GM23338 (cell line): ENCODE measurements around the gene CDH23. TPM values are rescaled to one million over a fixed set of nuclear protein-coding genes. Genes with fewer than 3 reads are reported as not detected.

Experiments used
- ATAC-seq: fragments of 200-7000 bp; cut with Tn5 transposase; 3 replicates; pipeline ENCODE4 v1.9.1; 2020
- DNase-seq: peaks from one replicate; pipeline ENCODE4 v3.0.0-alpha.2; 2015; ENCODE audit warnings: low spot score
- H2AFZ ChIP-seq: fragments of 200-600 bp; sonication (generic); 2 replicates; pipeline ENCODE4 v1.8.0; 2016; ENCODE audit warnings: antibody characterized with exemption, mild to moderate bottlenecking, moderate library complexity
- H3F3A ChIP-seq: fragments of 200-600 bp; sonication (generic); replicated peaks from 2 replicates; pipeline ENCODE4 v1.8.0; 2017; ENCODE audit warnings: antibody characterized with exemption, mixed run types, low read depth
- H3K27ac ChIP-seq: fragments of 200-600 bp; sonication (generic); 2 replicates; pipeline ENCODE4 v1.6.1; 2016; ENCODE audit warnings: low read depth
- H3K27me3 ChIP-seq: fragments of 200-600 bp; sonication (generic); 2 replicates; pipeline ENCODE4 v1.8.0; 2016; ENCODE audit warnings: mild to moderate bottlenecking, mixed run types, moderate library complexity; ENCODE audit not compliant: insufficient read depth
- H3K36me3 ChIP-seq: fragments of 200-600 bp; sonication (generic); 2 replicates; pipeline ENCODE4 v1.8.0; 2016; ENCODE audit warnings: mild to moderate bottlenecking; ENCODE audit not compliant: insufficient read depth
- H3K4me1 ChIP-seq: fragments of 200-600 bp; sonication (generic); 2 replicates; pipeline ENCODE4 v1.8.0; 2016; ENCODE audit warnings: mild to moderate bottlenecking, moderate library complexity; ENCODE audit not compliant: insufficient read depth
- H3K4me2 ChIP-seq: fragments of 200-600 bp; sonication (generic); 2 replicates; pipeline ENCODE4 v1.7.1; 2017; ENCODE audit warnings: mixed run types
- H3K4me3 ChIP-seq: fragments of 200-600 bp; sonication (generic); 2 replicates; pipeline ENCODE4 v1.6.1; 2016; ENCODE audit warnings: mixed run types
- H3K79me2 ChIP-seq: fragments of 200-600 bp; sonication (generic); replicated peaks from 2 replicates; pipeline ENCODE4 v1.8.0; 2017; ENCODE audit warnings: mild to moderate bottlenecking; ENCODE audit not compliant: insufficient read depth
- H3K9me2 ChIP-seq: fragments of 200-600 bp; sonication (generic); 2 replicates; pipeline ENCODE4 v1.8.0; 2017; ENCODE audit not compliant: insufficient read depth
- H4K20me1 ChIP-seq: fragments of 200-600 bp; sonication (generic); replicated peaks from 2 replicates; pipeline ENCODE4 v1.8.0; 2017; ENCODE audit warnings: mild to moderate bottlenecking; ENCODE audit not compliant: insufficient read depth
- H3K27ac Mint-ChIP-seq: 2 replicates; pipeline ENCODE4 v1.8.0; 2020; ENCODE audit warnings: inconsistent platforms, mild to moderate bottlenecking, moderate library complexity, mixed read lengths
- H3K27me3 Mint-ChIP-seq: 3 replicates; pipeline ENCODE4 v1.8.0; 2022; ENCODE audit warnings: low read depth, mild to moderate bottlenecking, moderate library complexity, mixed read lengths, inconsistent platforms; ENCODE audit not compliant: insufficient read depth, poor library complexity
- H3K36me3 Mint-ChIP-seq: 3 replicates; pipeline ENCODE4 v1.8.0; 2021; ENCODE audit warnings: low read depth, mild to moderate bottlenecking, inconsistent platforms, moderate library complexity, mixed read lengths
- H3K4me1 Mint-ChIP-seq: 3 replicates; pipeline ENCODE4 v1.8.0; 2020; ENCODE audit warnings: mild to moderate bottlenecking, inconsistent platforms, mixed read lengths
- H3K4me3 Mint-ChIP-seq: 3 replicates; pipeline ENCODE4 v1.8.0; 2021; ENCODE audit warnings: moderate library complexity, mild to moderate bottlenecking, inconsistent platforms, mixed read lengths
- H3K9me3 Mint-ChIP-seq: 3 replicates; pipeline ENCODE4 v1.8.0; 2020; ENCODE audit warnings: moderate library complexity, mild to moderate bottlenecking, inconsistent platforms, mixed read lengths
- CREB1 ChIP-seq: fragments of 250-450 bp; sonication (Bioruptor Pico); IDR thresholded peaks from 2 replicates; pipeline ENCODE4 v1.5.0; 2020; ENCODE audit warnings: low read depth, mild to moderate bottlenecking, moderate library complexity
- EZH2 ChIP-seq: fragments of 200-600 bp; sonication (generic); IDR thresholded peaks from one replicate; pipeline ENCODE4 v1.8.0; 2017; ENCODE audit warnings: antibody characterized with exemption, mild to moderate bottlenecking, low read depth; ENCODE audit not compliant: unreplicated experiment
- EZH2phosphoT487 ChIP-seq: fragments of 200-600 bp; sonication (generic); IDR thresholded peaks from one replicate; pipeline ENCODE4 v1.8.1; 2018; ENCODE audit warnings: antibody characterized with exemption; ENCODE audit not compliant: unreplicated experiment
- JUNB ChIP-seq: IDR thresholded peaks from one replicate; pipeline ENCODE4 v1.6.1; 2016; ENCODE audit warnings: antibody characterized with exemption; ENCODE audit not compliant: unreplicated experiment
- NANOG ChIP-seq: IDR thresholded peaks from 2 replicates; pipeline ENCODE4 v1.6.1; 2016; ENCODE audit warnings: antibody characterized with exemption, borderline replicate concordance
- POLR2AphosphoS5 ChIP-seq: IDR thresholded peaks from 2 replicates; pipeline ENCODE4 v1.6.1; 2016; ENCODE audit warnings: antibody characterized with exemption, low read depth
- ZNF114 ChIP-seq: fragments of 250-450 bp; sonication (Bioruptor Pico); IDR thresholded peaks from 2 replicates; pipeline ENCODE4 v1.5.0; 2020; ENCODE audit warnings: mild to moderate bottlenecking, moderate library complexity
- ZNF331 ChIP-seq: fragments of 250-450 bp; sonication (Bioruptor Pico); IDR thresholded peaks from 2 replicates; pipeline ENCODE4 v1.5.0; 2020; ENCODE audit warnings: low read depth, mild to moderate bottlenecking, moderate library complexity
- polyA plus RNA-seq: library from polyadenylated mRNA; unstranded; fragments of >200 nt; fragmentation: Nextera tagmentation; extraction: Ambion mirVana; gene quantifications from 2 replicates; pipeline ENCODE4 v1.2.1, GENCODE V29; 2016
- total RNA-seq: library from RNA; depleted of rRNA; stranded (reverse); fragments of >200 nt; shearing (Covaris generic); gene quantifications from 2 replicates; pipeline ENCODE4 v1.2.3, GENCODE V29; 2014
- TF ChIP-seq, protein P1 (sequence below): fragments of 250-450 bp; sonication (Bioruptor Pico); IDR thresholded peaks from 2 replicates; pipeline ENCODE4 v1.5.0; 2020; ENCODE audit warnings: mild to moderate bottlenecking, moderate library complexity
- TF ChIP-seq, protein P2 (sequence below), 2 experiments: fragments of 200-600 bp in 1 of 2; sonication (generic) in 1 of 2; conservative IDR thresholded peaks; 2 replicates each; pipeline versions ENCODE4 v1.5.1 to v1.6.1; 2016 to 2017; ENCODE audit warnings: antibody characterized with exemption in 2 of 2, low read depth in 2 of 2, mild to moderate bottlenecking in 2 of 2, moderate library complexity in 1 of 2

Gene CDH23
- total and polyA plus RNA-seq, 2 experiments from 2014 or later: 0.95 to 4.3 TPM

DNA sequence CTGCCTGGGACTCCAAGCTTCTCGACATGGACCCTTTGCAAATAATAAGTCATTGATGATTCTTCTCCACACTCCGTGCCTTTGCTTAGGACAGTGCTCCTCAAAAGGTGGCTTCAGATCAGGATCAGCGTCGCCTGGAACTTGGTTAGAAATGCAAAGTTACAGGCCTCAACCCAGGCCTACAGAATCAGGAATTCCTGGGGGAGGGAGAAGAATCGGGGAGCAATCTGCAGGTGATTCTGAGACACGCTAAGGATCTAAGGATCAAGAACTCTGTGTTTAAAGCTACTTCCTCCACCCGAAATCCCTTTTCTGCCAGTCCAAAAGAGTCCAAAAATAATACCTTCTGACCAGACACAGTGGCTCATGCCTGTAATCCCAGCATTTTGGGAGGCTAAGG lies 244.7 kb downstream of the CDH23 start (continued):
- TF ChIP-seq, protein P1, sequence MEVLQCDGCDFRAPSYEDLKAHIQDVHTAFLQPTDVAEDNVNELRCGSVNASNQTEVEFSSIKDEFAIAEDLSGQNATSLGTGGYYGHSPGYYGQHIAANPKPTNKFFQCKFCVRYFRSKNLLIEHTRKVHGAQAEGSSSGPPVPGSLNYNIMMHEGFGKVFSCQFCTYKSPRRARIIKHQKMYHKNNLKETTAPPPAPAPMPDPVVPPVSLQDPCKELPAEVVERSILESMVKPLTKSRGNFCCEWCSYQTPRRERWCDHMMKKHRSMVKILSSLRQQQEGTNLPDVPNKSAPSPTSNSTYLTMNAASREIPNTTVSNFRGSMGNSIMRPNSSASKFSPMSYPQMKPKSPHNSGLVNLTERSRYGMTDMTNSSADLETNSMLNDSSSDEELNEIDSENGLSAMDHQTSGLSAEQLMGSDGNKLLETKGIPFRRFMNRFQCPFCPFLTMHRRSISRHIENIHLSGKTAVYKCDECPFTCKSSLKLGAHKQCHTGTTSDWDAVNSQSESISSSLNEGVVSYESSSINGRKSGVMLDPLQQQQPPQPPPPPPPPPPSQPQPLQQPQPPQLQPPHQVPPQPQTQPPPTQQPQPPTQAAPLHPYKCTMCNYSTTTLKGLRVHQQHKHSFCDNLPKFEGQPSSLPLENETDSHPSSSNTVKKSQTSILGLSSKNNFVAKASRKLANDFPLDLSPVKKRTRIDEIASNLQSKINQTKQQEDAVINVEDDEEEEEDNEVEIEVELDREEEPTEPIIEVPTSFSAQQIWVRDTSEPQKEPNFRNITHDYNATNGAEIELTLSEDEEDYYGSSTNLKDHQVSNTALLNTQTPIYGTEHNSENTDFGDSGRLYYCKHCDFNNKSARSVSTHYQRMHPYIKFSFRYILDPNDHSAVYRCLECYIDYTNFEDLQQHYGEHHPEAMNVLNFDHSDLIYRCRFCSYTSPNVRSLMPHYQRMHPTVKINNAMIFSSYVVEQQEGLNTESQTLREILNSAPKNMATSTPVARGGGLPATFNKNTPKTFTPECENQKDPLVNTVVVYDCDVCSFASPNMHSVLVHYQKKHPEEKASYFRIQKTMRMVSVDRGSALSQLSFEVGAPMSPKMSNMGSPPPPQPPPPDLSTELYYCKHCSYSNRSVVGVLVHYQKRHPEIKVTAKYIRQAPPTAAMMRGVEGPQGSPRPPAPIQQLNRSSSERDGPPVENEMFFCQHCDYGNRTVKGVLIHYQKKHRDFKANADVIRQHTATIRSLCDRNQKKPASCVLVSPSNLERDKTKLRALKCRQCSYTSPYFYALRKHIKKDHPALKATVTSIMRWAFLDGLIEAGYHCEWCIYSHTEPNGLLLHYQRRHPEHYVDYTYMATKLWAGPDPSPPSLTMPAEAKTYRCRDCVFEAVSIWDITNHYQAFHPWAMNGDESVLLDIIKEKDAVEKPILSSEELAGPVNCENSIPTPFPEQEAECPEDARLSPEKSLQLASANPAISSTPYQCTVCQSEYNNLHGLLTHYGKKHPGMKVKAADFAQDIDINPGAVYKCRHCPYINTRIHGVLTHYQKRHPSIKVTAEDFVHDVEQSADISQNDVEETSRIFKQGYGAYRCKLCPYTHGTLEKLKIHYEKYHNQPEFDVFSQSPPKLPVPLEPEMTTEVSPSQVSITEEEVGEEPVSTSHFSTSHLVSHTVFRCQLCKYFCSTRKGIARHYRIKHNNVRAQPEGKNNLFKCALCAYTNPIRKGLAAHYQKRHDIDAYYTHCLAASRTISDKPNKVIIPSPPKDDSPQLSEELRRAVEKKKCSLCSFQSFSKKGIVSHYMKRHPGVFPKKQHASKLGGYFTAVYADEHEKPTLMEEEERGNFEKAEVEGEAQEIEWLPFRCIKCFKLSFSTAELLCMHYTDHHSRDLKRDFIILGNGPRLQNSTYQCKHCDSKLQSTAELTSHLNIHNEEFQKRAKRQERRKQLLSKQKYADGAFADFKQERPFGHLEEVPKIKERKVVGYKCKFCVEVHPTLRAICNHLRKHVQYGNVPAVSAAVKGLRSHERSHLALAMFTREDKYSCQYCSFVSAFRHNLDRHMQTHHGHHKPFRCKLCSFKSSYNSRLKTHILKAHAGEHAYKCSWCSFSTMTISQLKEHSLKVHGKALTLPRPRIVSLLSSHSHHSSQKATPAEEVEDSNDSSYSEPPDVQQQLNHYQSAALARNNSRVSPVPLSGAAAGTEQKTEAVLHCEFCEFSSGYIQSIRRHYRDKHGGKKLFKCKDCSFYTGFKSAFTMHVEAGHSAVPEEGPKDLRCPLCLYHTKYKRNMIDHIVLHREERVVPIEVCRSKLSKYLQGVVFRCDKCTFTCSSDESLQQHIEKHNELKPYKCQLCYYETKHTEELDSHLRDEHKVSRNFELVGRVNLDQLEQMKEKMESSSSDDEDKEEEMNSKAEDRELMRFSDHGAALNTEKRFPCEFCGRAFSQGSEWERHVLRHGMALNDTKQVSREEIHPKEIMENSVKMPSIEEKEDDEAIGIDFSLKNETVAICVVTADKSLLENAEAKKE: no peak
- TF ChIP-seq EZH2phosphoT487 (no peak), CREB1 (no peak), NANOG (no peak), ZNF114 (CRISPR knock-in tag) (no peak), EZH2 (no peak), JUNB (no peak)
- TF ChIP-seq, protein P2, sequence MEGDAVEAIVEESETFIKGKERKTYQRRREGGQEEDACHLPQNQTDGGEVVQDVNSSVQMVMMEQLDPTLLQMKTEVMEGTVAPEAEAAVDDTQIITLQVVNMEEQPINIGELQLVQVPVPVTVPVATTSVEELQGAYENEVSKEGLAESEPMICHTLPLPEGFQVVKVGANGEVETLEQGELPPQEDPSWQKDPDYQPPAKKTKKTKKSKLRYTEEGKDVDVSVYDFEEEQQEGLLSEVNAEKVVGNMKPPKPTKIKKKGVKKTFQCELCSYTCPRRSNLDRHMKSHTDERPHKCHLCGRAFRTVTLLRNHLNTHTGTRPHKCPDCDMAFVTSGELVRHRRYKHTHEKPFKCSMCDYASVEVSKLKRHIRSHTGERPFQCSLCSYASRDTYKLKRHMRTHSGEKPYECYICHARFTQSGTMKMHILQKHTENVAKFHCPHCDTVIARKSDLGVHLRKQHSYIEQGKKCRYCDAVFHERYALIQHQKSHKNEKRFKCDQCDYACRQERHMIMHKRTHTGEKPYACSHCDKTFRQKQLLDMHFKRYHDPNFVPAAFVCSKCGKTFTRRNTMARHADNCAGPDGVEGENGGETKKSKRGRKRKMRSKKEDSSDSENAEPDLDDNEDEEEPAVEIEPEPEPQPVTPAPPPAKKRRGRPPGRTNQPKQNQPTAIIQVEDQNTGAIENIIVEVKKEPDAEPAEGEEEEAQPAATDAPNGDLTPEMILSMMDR (conservative IDR thresholded peaks at IDR 0.05; ENCODE audit: low read depth in 2 of 2): no peak

DNA sequence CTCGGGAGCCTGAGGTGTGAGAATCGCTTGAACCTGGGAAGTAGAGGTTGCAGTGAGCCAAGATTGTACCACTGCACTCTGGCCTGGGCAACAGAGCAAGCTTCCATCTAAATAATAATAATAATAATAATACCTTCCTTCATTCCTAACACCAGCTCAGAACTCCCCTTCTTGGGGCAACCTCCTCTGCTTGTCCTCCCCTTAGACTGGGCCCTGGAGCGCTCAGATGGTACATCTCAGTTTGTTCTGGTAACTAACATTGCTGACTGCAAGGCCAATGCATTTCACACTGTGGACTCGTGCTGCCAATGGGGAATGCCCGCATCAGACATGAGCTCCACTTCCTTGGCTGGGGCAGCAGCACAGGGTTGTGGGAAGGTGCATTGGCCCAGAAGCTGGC lies 245.3 kb downstream of the CDH23 start:
- Mint-ChIP-seq H3K36me3 (no peaks in the 10 kb centered on the region), H3K4me3 (no peak overlapping the region), H3K27me3 (peaks cover 3% of the 10 kb centered on the region), H3K9me3 (no peaks in the 10 kb centered on the region; the same call in 2 of the 3 replicates), H3K27ac (no peak overlapping the region), H3K4me1 (peaks cover 36% of the 10 kb centered on the region)
- no peak overlapping the region for H3K4me3 ChIP-seq
- no peaks in the 10 kb centered on the region for H4K20me1 ChIP-seq
- TF ChIP-seq, protein P2 (conservative IDR thresholded peaks at IDR 0.05; ENCODE audit: low read depth in 2 of 2): no peak
- no peak for TF ChIP-seq ZNF331 (CRISPR knock-in tag)
- TF ChIP-seq POLR2AphosphoS5: no peak
- TF ChIP-seq JUNB: no peak
- H3F3A ChIP-seq: no peaks in the 10 kb centered on the region
- H3K36me3 ChIP-seq: no peaks in the 10 kb centered on the region
- no peak for DNase-seq
- H2AFZ ChIP-seq: no peak overlapping the region
- H3K79me2 ChIP-seq: no peaks in the 10 kb centered on the region
- ATAC-seq: no peak
- no peak overlapping the region for H3K27ac ChIP-seq
- H3K4me1 ChIP-seq: peaks cover 29% of the 10 kb centered on the region
- H3K4me2 ChIP-seq: no peak overlapping the region
- no peaks in the 10 kb centered on the region for H3K9me2 ChIP-seq
- H3K27me3 ChIP-seq: no peaks in the 10 kb centered on the region
